H9 (cell line): ENCODE data around the gene HPCAL1. TPM values are rescaled to one million over a fixed set of nuclear protein-coding genes. Genes with fewer than 3 reads are reported as not detected.

Source experiments
- DNase-seq: peaks from one replicate; pipeline ENCODE4 v3.0.0-alpha.2; 2017
- H2AFZ ChIP-seq: one replicate; pipeline ENCODE4 v1.6.1; 2013; ENCODE audit warnings: mild to moderate bottlenecking, low read length, control low read depth, moderate library complexity
- H2AK5ac ChIP-seq: 2 replicates; pipeline ENCODE4 v1.6.1; 2013; ENCODE audit warnings: low read length, control low read depth, mixed read lengths; ENCODE audit not compliant: insufficient read length
- H2BK120ac ChIP-seq: one replicate; pipeline ENCODE4 v1.6.1; 2013; ENCODE audit warnings: low read depth, mild to moderate bottlenecking, low read length, control low read depth, inconsistent platforms; ENCODE audit not compliant: poor library complexity, severe bottlenecking
- H2BK12ac ChIP-seq: 2 replicates; pipeline ENCODE4 v1.6.1; 2013; ENCODE audit warnings: low read length, control low read depth, mixed read lengths, low read depth; ENCODE audit not compliant: insufficient read length
- H2BK15ac ChIP-seq: 2 replicates; pipeline ENCODE4 v1.6.1; 2013; ENCODE audit warnings: low read depth, low read length, control low read depth
- H2BK20ac ChIP-seq: one replicate; pipeline ENCODE4 v1.6.1; 2013; ENCODE audit warnings: low read depth, mild to moderate bottlenecking, low read length, control low read depth, inconsistent platforms; ENCODE audit not compliant: poor library complexity, severe bottlenecking
- H2BK5ac ChIP-seq: 2 replicates; pipeline ENCODE4 v1.6.1; 2013; ENCODE audit warnings: low read length, control low read depth, mixed read lengths; ENCODE audit not compliant: insufficient read length
- H3K14ac ChIP-seq: 2 replicates; pipeline ENCODE4 v1.6.1; 2013; ENCODE audit warnings: low read length, control low read depth; ENCODE audit not compliant: insufficient read depth
- H3K18ac ChIP-seq: 2 replicates; pipeline ENCODE4 v1.6.1; 2013; ENCODE audit warnings: low read depth, mild to moderate bottlenecking, mixed read lengths, low read length, control low read depth; ENCODE audit not compliant: insufficient read length
- H3K23ac ChIP-seq: 2 replicates; pipeline ENCODE4 v1.6.1; 2013; ENCODE audit warnings: low read length, control low read depth, mixed read lengths, low read depth; ENCODE audit not compliant: insufficient read length
- H3K23me2 ChIP-seq: 2 replicates; pipeline ENCODE4 v1.6.1; 2013; ENCODE audit warnings: low read depth, mild to moderate bottlenecking, mixed read lengths, low read length, control low read depth; ENCODE audit not compliant: insufficient read length, poor library complexity, severe bottlenecking
- H3K27ac ChIP-seq: 2 replicates; pipeline ENCODE4 v1.5.1; 2013; ENCODE audit warnings: low read length, control low read depth, mixed read lengths, low read depth; ENCODE audit not compliant: insufficient read length
- H3K27me3 ChIP-seq: 2 replicates; pipeline ENCODE4 v1.6.1; 2013; ENCODE audit warnings: low read length, control low read depth, inconsistent platforms; ENCODE audit not compliant: insufficient read depth
- H3K4ac ChIP-seq: 2 replicates; pipeline ENCODE4 v1.6.1; 2013; ENCODE audit warnings: low read depth, mild to moderate bottlenecking, control low read depth, inconsistent platforms, low read length, moderate library complexity
- H3K4me1 ChIP-seq: 2 replicates; pipeline ENCODE4 v1.6.1; 2013; ENCODE audit warnings: low read length, control low read depth, inconsistent platforms; ENCODE audit not compliant: insufficient read depth
- H3K4me2 ChIP-seq: 2 replicates; pipeline ENCODE4 v1.6.1; 2013; ENCODE audit warnings: low read length, control low read depth, mixed read lengths; ENCODE audit not compliant: insufficient read length, insufficient read depth
- H3K56ac ChIP-seq: 2 replicates; pipeline ENCODE4 v1.6.1; 2013; ENCODE audit warnings: low read depth, mild to moderate bottlenecking, mixed read lengths, low read length, control low read depth; ENCODE audit not compliant: insufficient read length
- H3K79me1 ChIP-seq: 2 replicates; pipeline ENCODE4 v1.6.1; 2013; ENCODE audit warnings: low read depth, mild to moderate bottlenecking, moderate library complexity, low read length, control low read depth, inconsistent platforms; ENCODE audit not compliant: insufficient read depth, poor library complexity, severe bottlenecking
- H3K79me2 ChIP-seq: 2 replicates; pipeline ENCODE4 v1.6.1; 2013; ENCODE audit warnings: low read length, control low read depth, inconsistent platforms; ENCODE audit not compliant: insufficient read depth
- H3K9ac ChIP-seq: 2 replicates; pipeline ENCODE4 v1.6.1; 2013; ENCODE audit warnings: low read length, control low read depth, mixed read lengths; ENCODE audit not compliant: insufficient read length; ENCODE audit errors: extremely low read depth
- H3K9me3 ChIP-seq: one replicate; pipeline ENCODE4 v1.6.1; 2013; ENCODE audit warnings: low read depth, low read length, inconsistent platforms; ENCODE audit not compliant: control insufficient read depth
- H3T11ph ChIP-seq: one replicate; pipeline ENCODE4 v1.6.1; 2013; ENCODE audit warnings: mild to moderate bottlenecking, low read length, control low read depth, inconsistent platforms
- H4K20me1 ChIP-seq: one replicate; pipeline ENCODE4 v1.6.1; 2013; ENCODE audit not compliant: control insufficient read depth, insufficient read length, insufficient read depth
- H4K5ac ChIP-seq: 2 replicates; pipeline ENCODE4 v1.6.1; 2013; ENCODE audit warnings: low read depth, mild to moderate bottlenecking, mixed read lengths, low read length, control low read depth; ENCODE audit not compliant: insufficient read length
- H4K8ac ChIP-seq: replicated peaks from 2 replicates; pipeline ENCODE4 v1.6.1; 2013; ENCODE audit warnings: low read length, control low read depth, mixed read lengths, low read depth; ENCODE audit not compliant: insufficient read length
- H4K91ac ChIP-seq: 2 replicates; pipeline ENCODE4 v1.6.1; 2013; ENCODE audit warnings: low read depth, mild to moderate bottlenecking, moderate library complexity, mixed read lengths, low read length, control low read depth; ENCODE audit not compliant: insufficient read length
- H3K27ac Mint-ChIP-seq, 3 experiments: 2 replicates in 2 of 3; 3 replicates in 1 of 3; pipeline ENCODE4 v1.8.0; 2020 to 2021; ENCODE audit warnings: mixed read lengths in 3 of 3, mild to moderate bottlenecking in 1 of 3, moderate library complexity in 1 of 3
- H3K27me3 Mint-ChIP-seq: 2 replicates; pipeline ENCODE4 v1.8.0; 2021; ENCODE audit warnings: low read depth, mild to moderate bottlenecking, moderate library complexity, mixed read lengths
- H3K36me3 Mint-ChIP-seq, 3 experiments: 2 replicates in 2 of 3; 3 replicates in 1 of 3; pipeline ENCODE4 v1.8.0; 2020 to 2021; ENCODE audit warnings: low read depth in 3 of 3, mixed read lengths in 3 of 3; ENCODE audit not compliant: insufficient read depth in 1 of 3
- H3K4me1 Mint-ChIP-seq, 2 experiments: 2 replicates each; pipeline ENCODE4 v1.8.0; 2020; ENCODE audit warnings: mixed read lengths in 2 of 2
- H3K4me3 Mint-ChIP-seq, 2 experiments: 2 replicates in 1 of 2; 3 replicates in 1 of 2; pipeline ENCODE4 v1.8.0; 2020 to 2021; ENCODE audit warnings: mild to moderate bottlenecking in 2 of 2, mixed read lengths in 2 of 2, moderate library complexity in 1 of 2
- H3K9me3 Mint-ChIP-seq, 2 experiments: 2 replicates in 1 of 2; 3 replicates in 1 of 2; pipeline ENCODE4 v1.8.0; 2020; ENCODE audit warnings: mild to moderate bottlenecking in 2 of 2, mixed read lengths in 2 of 2, moderate library complexity in 1 of 2
- WGBS: extraction: QIAGEN DNeasy Blood & Tissue Kit; methylation state at CpG from one replicate; pipeline ENCODE4 v1.1.7; 2013; ENCODE audit warnings: missing lambda C conversion rate, low lambda C conversion rate, mixed read lengths; ENCODE audit not compliant: insufficient read length; ENCODE audit errors: extremely low coverage; 5-methylcytosine and 5-hydroxymethylcytosine counted together
- total RNA-seq: library from RNA; stranded (reverse); gene quantifications from 2 replicates; pipeline ENCODE4 v1.2.1, GENCODE V29; 2021
- TF ChIP-seq, protein P1 (sequence below): fragments of 200-600 bp; sonication (generic); conservative IDR thresholded peaks from 3 replicates; pipeline ENCODE4 v1.8.0; 2021; ENCODE audit warnings: antibody characterized with exemption, mild to moderate bottlenecking

The HPCAL1 gene
- total RNA-seq, 1 experiment from 2014 or later = 4.7 TPM

DNA sequence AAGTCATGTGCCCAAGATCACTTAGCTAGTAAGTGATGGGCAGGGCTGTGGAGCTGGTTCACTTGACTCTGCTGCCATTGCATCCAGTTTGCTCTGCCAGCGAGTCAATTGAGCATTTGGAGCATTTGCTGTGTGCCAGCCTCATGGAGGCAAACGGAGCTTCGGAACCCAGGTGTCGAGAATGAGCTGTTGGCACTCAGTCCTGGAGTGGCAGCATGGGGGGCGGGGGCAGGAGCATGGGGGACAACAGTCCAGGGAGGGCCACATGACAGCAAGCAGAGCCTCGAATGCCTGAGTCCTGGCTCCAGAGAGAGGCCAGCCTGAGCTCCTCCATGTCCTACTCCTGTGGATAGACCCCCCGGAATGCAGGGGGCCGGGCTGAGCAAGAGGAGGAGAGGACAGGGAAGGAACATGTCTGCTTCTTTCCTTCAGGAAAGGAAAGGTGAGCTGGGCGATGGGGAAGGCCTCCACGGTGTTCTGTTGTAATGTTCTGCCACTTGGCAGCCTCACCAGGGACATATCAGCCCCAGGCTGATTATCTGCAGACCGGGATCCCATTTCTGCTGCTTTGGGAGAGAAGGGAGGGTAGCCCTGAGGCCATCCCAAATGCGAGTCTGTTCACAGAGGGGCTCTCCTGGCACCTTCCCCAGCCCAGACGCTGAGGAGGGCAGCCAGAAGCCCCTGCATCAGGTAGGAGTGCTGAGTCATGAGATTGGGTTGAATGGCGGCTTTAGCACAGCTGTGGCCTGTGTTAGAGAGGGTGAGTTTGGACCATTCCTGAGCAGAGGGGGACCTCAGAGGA is 59.6 kb downstream of the HPCAL1 start:
- Histone ChIP-seq H2BK5ac (no peak overlapping the region), H4K20me1 (no peaks in the 10 kb centered on the region), H2BK120ac (no peak overlapping the region), H2BK15ac (no peak overlapping the region), H3K4ac (no peak overlapping the region), H2AFZ (no peak overlapping the region), H3K79me2 (no peaks in the 10 kb centered on the region), H2BK12ac (no peak overlapping the region), H3K23ac (no peak overlapping the region), H3K4me2 (no peak overlapping the region), H3T11ph (no peak overlapping the region), H3K56ac (no peak overlapping the region), H4K91ac (no peak overlapping the region), H3K18ac (no peak overlapping the region), H2AK5ac (no peak overlapping the region), H3K23me2 (no peaks in the 10 kb centered on the region), H3K14ac (no peak overlapping the region), H3K79me1 (no peaks in the 10 kb centered on the region), H3K27me3 (no peaks in the 10 kb centered on the region), H3K9me3 (no peaks in the 10 kb centered on the region), H3K27ac (no peak overlapping the region), H3K9ac (no peak overlapping the region), H4K8ac (no peak overlapping the region), H4K5ac (no peak overlapping the region), H3K4me1 (no peaks in the 10 kb centered on the region), H2BK20ac (no peak overlapping the region)
- H3K36me3 Mint-ChIP-seq = no peaks in the 10 kb centered on the region
- no peaks in the 10 kb centered on the region for H3K27me3 Mint-ChIP-seq
- peak overlapping the region in 1 of 3 experiments; percentile 68; a peak in 1 of 7 replicates for H3K27ac Mint-ChIP-seq
- DNase-seq = no peak
- peaks cover 9 to 18% of the 10 kb centered on the region in 2 experiments for H3K4me1 Mint-ChIP-seq
- TF ChIP-seq, protein P1, sequence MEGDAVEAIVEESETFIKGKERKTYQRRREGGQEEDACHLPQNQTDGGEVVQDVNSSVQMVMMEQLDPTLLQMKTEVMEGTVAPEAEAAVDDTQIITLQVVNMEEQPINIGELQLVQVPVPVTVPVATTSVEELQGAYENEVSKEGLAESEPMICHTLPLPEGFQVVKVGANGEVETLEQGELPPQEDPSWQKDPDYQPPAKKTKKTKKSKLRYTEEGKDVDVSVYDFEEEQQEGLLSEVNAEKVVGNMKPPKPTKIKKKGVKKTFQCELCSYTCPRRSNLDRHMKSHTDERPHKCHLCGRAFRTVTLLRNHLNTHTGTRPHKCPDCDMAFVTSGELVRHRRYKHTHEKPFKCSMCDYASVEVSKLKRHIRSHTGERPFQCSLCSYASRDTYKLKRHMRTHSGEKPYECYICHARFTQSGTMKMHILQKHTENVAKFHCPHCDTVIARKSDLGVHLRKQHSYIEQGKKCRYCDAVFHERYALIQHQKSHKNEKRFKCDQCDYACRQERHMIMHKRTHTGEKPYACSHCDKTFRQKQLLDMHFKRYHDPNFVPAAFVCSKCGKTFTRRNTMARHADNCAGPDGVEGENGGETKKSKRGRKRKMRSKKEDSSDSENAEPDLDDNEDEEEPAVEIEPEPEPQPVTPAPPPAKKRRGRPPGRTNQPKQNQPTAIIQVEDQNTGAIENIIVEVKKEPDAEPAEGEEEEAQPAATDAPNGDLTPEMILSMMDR = no peak
- H3K9me3 Mint-ChIP-seq = no peaks in the 10 kb centered on the region
- H3K4me3 Mint-ChIP-seq = no peak overlapping the region
- WGBS = no CpG with 5 or more reads among the region's 14 CpGs
